Transverse colon (tissue), 4 donors: ENCODE data around the gene TANK. TPM values are rescaled to one million over a fixed set of nuclear protein-coding genes. Genes with fewer than 3 reads are reported as not detected.
"Not testable (repeated sequence)": the region's sequence is repeated elsewhere in the genome, so short reads cannot be mapped to it uniquely, and the experiment has no call there.

ENCODE experiments used
- DNase-seq: peaks from one replicate; pipeline ENCODE4 v3.0.0-alpha.2; 2019
- H3K27ac ChIP-seq, 4 donors: fragments of 200-600 bp; sonication (generic); 2 replicates each; pipeline ENCODE4 v1.5.1; 2016 to 2018; ENCODE audit warnings: inconsistent platforms in 4 of 4
- H3K27me3 ChIP-seq: fragments of 200-600 bp; sonication (generic); 2 replicates; pipeline ENCODE4 v1.5.1; 2017; ENCODE audit warnings: inconsistent platforms
- H3K36me3 ChIP-seq, 4 donors: fragments of 200-600 bp; sonication (generic); 2 replicates each; pipeline ENCODE4 v1.5.1; 2017 to 2019; ENCODE audit warnings: inconsistent platforms in 4 of 4
- H3K4me1 ChIP-seq, 4 donors: fragments of 200-600 bp; sonication (generic); 2 replicates each; pipeline ENCODE4 v1.5.1; 2017 to 2020; ENCODE audit warnings: inconsistent platforms in 4 of 4
- H3K4me3 ChIP-seq, 4 donors: fragments of 200-600 bp; sonication (generic); 1 replicate in 1 of 4; 2 replicates in 3 of 4; pipeline versions ENCODE4 v1.5.1 to v1.6.1; 2017 to 2019; ENCODE audit warnings: inconsistent platforms in 4 of 4
- H3K9me3 ChIP-seq, 2 donors: fragments of 200-600 bp; sonication (generic); 2 replicates each; pipeline ENCODE4 v1.5.1; 2017 to 2019; ENCODE audit warnings: inconsistent platforms in 2 of 2
- EP300 ChIP-seq: sonication (generic); formaldehyde crosslinking; IDR thresholded peaks from one replicate; pipeline ENCODE4 v1.6.1; 2017; ENCODE audit warnings: antibody characterized with exemption, low read depth
- POLR2A ChIP-seq: fragments of 450-650 bp; IDR thresholded peaks from one replicate; pipeline ENCODE4 v1.6.1; 2016; ENCODE audit warnings: antibody characterized with exemption, mild to moderate bottlenecking, moderate library complexity
- POLR2AphosphoS5 ChIP-seq, 3 donors: sonication (generic); formaldehyde crosslinking; IDR thresholded peaks; one replicate each; pipeline ENCODE4 v1.6.1; 2016; ENCODE audit warnings: antibody characterized with exemption in 3 of 3
- WGBS, 2 donors: methylation state at CpG; one replicate each; pipeline ENCODE4 v1.1.5; 2018; ENCODE audit warnings: low coverage in 1 of 2; 5-methylcytosine and 5-hydroxymethylcytosine counted together
- in situ Hi-C, 4 donors: fragments of 200-750 bp; cut with MboI; loops; one replicate each; pipeline versions ENCODE4 v1.15.0 to v1.15.1; 2017; ENCODE audit warnings: low sequenced_read_pairs in 3 of 4, low pct_ligation_motif_present in 1 of 4, low pct_unique_long_range_greater_than_20kb in 1 of 4
- intact Hi-C: fragments of 100-400 bp; cut with DNase I; formaldehyde crosslinking; loops from one replicate; pipeline ENCODE4 v1.15.1; 2023; ENCODE audit warnings: low total_unique reads
- total RNA-seq, 4 donors: library from RNA; depleted of rRNA; stranded (reverse); fragments of >200 nt; gene quantifications; one replicate each; pipeline ENCODE4 v1.1.0, GENCODE V29; 2016
- TF ChIP-seq, protein P1 (sequence below), 5 experiments: fragments of 200-600 bp in 3 of 5; fragments of 450-650 bp in 2 of 5; sonication (generic) in 3 of 5; IDR thresholded peaks; 1 replicate in 2 of 5; 2 replicates in 3 of 5; pipeline ENCODE4 v1.5.1; 2016 to 2017; ENCODE audit warnings: antibody characterized with exemption in 5 of 5, inconsistent platforms in 3 of 5, mild to moderate bottlenecking in 2 of 5, moderate library complexity in 1 of 5

The TANK gene
- total RNA-seq, 4 donors from 2014 or later: 35.0 to 107 (median 58.0) TPM

DNA sequence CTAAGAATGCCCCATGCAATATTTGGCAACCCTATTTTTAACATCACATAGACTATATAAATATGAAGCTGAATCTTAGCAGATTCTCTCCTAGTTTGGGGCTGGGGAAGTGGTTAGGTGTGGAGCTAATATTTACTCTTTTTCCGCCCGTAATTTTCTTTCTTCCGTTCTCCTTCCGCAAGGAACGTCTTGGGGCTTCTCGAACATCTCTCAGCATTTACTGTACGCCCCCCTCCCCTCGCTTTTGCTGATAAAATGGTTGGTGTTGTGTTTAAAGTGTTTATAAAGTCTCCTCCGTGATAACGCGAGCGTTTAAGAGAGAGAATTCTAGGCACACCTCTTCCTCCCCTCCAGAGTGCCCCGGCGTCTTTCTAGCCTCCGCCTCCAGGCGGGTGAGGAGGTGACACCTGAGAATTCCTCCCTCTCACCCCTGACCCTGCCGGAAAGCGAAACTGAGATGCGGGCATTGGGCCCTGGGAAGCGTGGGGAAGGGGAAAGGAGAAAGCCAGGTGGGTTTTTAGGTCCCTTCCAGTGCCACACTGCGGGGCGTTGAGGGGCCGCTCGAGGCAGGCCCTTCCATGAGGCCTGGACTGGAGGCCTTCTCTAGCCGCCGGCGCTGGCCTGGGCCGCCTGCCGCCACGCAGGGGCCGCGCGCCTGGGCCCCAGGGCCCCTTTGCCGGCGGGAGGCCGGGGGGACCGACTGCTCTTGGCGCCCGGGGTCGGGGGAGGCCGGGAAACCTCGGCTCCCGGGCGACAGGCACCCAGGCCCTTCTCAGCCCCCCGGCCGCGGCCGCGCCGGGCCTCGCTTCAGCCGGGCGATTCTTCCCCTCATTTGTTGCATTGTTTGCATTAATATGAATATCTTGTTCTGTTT is 84.4 kb downstream of the TANK start:
- in situ Hi-C loops, H3K36me3 ChIP-seq, H3K4me1 ChIP-seq, H3K9me3 ChIP-seq, intact Hi-C loops: not testable (repeated sequence)
- Histone ChIP-seq H3K27me3 (peaks cover 17% of the 10 kb centered on the region), H3K27ac (peak overlapping the region; percentile 51 to 80 (median 74)), H3K4me3 (peak overlapping the region in 3 of 4 donors; percentile 45 to 58 (median 53))
- peak; percentile 78 for DNase-seq
- TF ChIP-seq POLR2AphosphoS5 (IDR thresholded peaks at IDR 0.05): peak in 2 of 3 donors; percentile 34 to 48
- TF ChIP-seq POLR2A: peak; percentile 71
- TF ChIP-seq, protein P1, sequence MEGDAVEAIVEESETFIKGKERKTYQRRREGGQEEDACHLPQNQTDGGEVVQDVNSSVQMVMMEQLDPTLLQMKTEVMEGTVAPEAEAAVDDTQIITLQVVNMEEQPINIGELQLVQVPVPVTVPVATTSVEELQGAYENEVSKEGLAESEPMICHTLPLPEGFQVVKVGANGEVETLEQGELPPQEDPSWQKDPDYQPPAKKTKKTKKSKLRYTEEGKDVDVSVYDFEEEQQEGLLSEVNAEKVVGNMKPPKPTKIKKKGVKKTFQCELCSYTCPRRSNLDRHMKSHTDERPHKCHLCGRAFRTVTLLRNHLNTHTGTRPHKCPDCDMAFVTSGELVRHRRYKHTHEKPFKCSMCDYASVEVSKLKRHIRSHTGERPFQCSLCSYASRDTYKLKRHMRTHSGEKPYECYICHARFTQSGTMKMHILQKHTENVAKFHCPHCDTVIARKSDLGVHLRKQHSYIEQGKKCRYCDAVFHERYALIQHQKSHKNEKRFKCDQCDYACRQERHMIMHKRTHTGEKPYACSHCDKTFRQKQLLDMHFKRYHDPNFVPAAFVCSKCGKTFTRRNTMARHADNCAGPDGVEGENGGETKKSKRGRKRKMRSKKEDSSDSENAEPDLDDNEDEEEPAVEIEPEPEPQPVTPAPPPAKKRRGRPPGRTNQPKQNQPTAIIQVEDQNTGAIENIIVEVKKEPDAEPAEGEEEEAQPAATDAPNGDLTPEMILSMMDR (IDR thresholded peaks at IDR 0.05): peak in 3 of 5 experiments; percentile 5 to 50 (median 33)
- 19 to 48% methylated on average over 11 to 33 of the region's 53 CpGs for WGBS, 2 donors

DNA sequence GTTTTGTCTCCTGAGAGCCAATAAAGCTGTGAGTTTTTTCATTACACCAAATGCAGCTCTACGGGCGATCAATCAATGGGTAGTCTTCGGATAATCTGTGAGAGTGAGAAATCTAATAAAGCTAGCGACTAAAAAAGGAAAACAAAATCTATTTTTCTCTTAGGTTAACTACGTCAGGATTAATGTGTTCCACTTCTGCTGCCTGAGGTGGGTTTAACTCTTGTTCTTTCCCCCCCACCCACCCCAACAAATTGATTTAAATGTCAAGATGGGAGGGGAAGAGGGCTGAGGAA is 85.0 kb downstream of the TANK start:
- WGBS, 2 donors: 31 to 64% methylated on average over 5 of the region's 5 CpGs
- TF ChIP-seq POLR2AphosphoS5 (IDR thresholded peaks at IDR 0.05): no peak
- TF ChIP-seq POLR2A: no peak
- TF ChIP-seq, protein P1 (IDR thresholded peaks at IDR 0.05): no peak
- no peak for TF ChIP-seq EP300
- Histone ChIP-seq H3K27me3 (peaks cover 17% of the 10 kb centered on the region), H3K9me3 (no peaks in the 10 kb centered on the region), H3K27ac (peak overlapping the region; percentile 51 to 80 (median 74)), H3K4me1 (no peaks in the 10 kb centered on the region), H3K36me3 (no peaks in the 10 kb centered on the region), H3K4me3 (peak overlapping the region in 3 of 4 donors; percentile 45 to 58 (median 53))
- intact Hi-C loops (no loop called here), in situ Hi-C loops (no loop called here)
- DNase-seq: no peak

DNA sequence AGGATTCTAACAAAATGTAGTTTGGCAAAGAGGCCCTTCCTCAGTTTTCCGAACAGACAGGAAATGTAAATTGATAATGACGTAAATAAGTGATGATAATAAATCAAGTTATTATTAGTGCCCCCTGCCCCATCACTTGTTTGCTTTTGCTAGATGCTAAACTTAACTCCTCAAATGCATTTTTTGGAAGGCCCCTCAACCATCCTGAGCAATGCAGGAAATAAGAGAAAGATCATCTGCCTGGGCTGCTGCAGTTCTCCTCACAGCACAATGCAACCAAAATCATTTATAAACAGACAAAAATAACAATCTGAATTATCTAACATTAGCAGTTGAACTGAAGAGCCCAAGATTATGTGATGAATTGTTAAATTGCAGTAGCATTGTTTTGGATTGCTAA is 85.4 kb downstream of the TANK start:
- 52 to 60% methylated on average over 2 of the region's 2 CpGs for WGBS, 2 donors
- peaks cover 17% of the 10 kb centered on the region for H3K27me3 ChIP-seq
- H3K4me3 ChIP-seq: peak overlapping the region in 1 of 4 donors; percentile 45
- H3K27ac ChIP-seq: peak overlapping the region in 1 of 4 donors; percentile 80
- intact Hi-C loops: no loop called here
- in situ Hi-C loops: no loop called here
- H3K9me3 ChIP-seq: no peaks in the 10 kb centered on the region
- no peaks in the 10 kb centered on the region for H3K4me1 ChIP-seq
- TF ChIP-seq EP300 (no peak), POLR2A (no peak), POLR2AphosphoS5 (IDR thresholded peaks at IDR 0.05) (no peak)
- TF ChIP-seq, protein P1 (IDR thresholded peaks at IDR 0.05): no peak
- no peak for DNase-seq
- no peaks in the 10 kb centered on the region for H3K36me3 ChIP-seq

DNA sequence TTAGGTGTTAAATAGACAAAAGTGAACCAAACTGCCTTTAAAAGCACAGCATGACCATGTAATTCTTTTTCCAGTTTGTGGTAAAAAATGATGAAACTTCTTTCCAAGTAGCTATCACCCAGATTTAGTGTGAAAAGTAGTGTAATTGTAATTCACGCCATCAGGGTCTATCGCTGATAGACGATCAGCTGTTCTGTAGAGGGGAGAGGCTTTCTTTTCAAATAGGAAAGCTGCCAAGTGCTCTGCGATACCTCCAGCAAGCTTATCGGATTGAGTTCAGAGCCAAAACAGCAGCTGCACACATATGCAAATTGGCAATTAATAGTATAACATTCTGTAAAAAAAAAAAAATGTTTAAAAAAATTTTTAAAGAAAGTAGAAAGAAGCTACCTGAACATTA is 86.1 kb downstream of the TANK start:
- H3K4me1 ChIP-seq: no peaks in the 10 kb centered on the region
- H3K27ac ChIP-seq: no peak overlapping the region
- in situ Hi-C loops (no loop called here), intact Hi-C loops (no loop called here)
- no peaks in the 10 kb centered on the region for H3K9me3 ChIP-seq
- TF ChIP-seq POLR2AphosphoS5 (IDR thresholded peaks at IDR 0.05): no peak
- TF ChIP-seq, protein P1 (IDR thresholded peaks at IDR 0.05): no peak
- TF ChIP-seq EP300: no peak
- TF ChIP-seq POLR2A: no peak
- no peak overlapping the region for H3K4me3 ChIP-seq
- no peak for DNase-seq
- peaks cover 17% of the 10 kb centered on the region for H3K27me3 ChIP-seq
- H3K36me3 ChIP-seq: no peaks in the 10 kb centered on the region
- WGBS, 2 donors: 78 to 81% methylated on average over 4 to 5 of the region's 5 CpGs
